HG03064 (cell line): Measurements from ENCODE around the gene IL6R.

ENCODE experiments used
- ATAC-seq: cut with Tn5 transposase; IDR thresholded peaks from one replicate; pipeline ENCODE4 v1.9.1; 2021; ENCODE audit warnings: low read depth; ENCODE audit not compliant: unreplicated experiment

Gene IL6R

GRCh38 chr1:154443274-154444013 is 38.3 kb downstream of the IL6R start:
- ATAC-seq: no peak

- no peak for ATAC-seq
Measured at GRCh38 chr1:154445040-154445472, 39.9 kb downstream of the IL6R start.

- ATAC-seq: no peak
Measured at GRCh38 chr1:154446292-154446691, 41.1 kb downstream of the IL6R start.

- ATAC-seq: no peak
Measured at GRCh38 chr1:154446789-154447188, 41.6 kb downstream of the IL6R start.

- ATAC-seq: no peak
Measured at GRCh38 chr1:154448331-154448811, 43.2 kb downstream of the IL6R start.

- ATAC-seq: no peak
Measured at GRCh38 chr1:154453161-154453560, 48.0 kb downstream of the IL6R start.

GRCh38 chr1:154453574-154454352 is 48.6 kb downstream of the IL6R start:
- no peak for ATAC-seq

- no peak for ATAC-seq
Measured at GRCh38 chr1:154454386-154455120, 49.4 kb downstream of the IL6R start.

- ATAC-seq: no peak
Measured at GRCh38 chr1:154456631-154457030, 51.5 kb downstream of the IL6R start.

- ATAC-seq: no peak
Measured at GRCh38 chr1:154459080-154459479, 53.9 kb downstream of the IL6R start.

- ATAC-seq: no peak
Measured at GRCh38 chr1:154460695-154461260, 55.6 kb downstream of the IL6R start.

GRCh38 chr1:154463512-154463990 is 58.4 kb downstream of the IL6R start:
- ATAC-seq: no peak

GRCh38 chr1:154465621-154466195 is 60.6 kb downstream of the IL6R start:
- no peak for ATAC-seq

- no peak for ATAC-seq
Measured at GRCh38 chr1:154466206-154466605, 61.1 kb downstream of the IL6R start.

GRCh38 chr1:154466921-154467417 is 61.8 kb downstream of the IL6R start:
- no peak for ATAC-seq

- ATAC-seq: no peak
Measured at GRCh38 chr1:154467434-154468102, 62.4 kb downstream of the IL6R start.

GRCh38 chr1:154468535-154469250 is 63.5 kb downstream of the IL6R start:
- ATAC-seq: no peak

GRCh38 chr1:154469844-154470560 is 64.9 kb downstream of the IL6R start:
- no peak for ATAC-seq
